HG03095 (cell line): ENCODE data around the gene SLC2A9.

ENCODE experiments used
- ATAC-seq: cut with Tn5 transposase; IDR thresholded peaks from one replicate; pipeline ENCODE4 v1.9.1; 2021; ENCODE audit warnings: moderate library complexity; ENCODE audit not compliant: unreplicated experiment

SLC2A9 gene

GRCh38 chr4:10046471-10046870, 25.2 kb upstream of the SLC2A9 start:
- no peak for ATAC-seq

- ATAC-seq = no peak
Observed at GRCh38 chr4:10045481-10045880, 24.2 kb upstream of the SLC2A9 start.

GRCh38 chr4:10041036-10041435, 19.7 kb upstream of the SLC2A9 start:
- no peak for ATAC-seq

GRCh38 chr4:10040049-10040892, 19.0 kb upstream of the SLC2A9 start:
- ATAC-seq = no peak

- ATAC-seq = no peak
Observed at GRCh38 chr4:10036807-10037342, 15.6 kb upstream of the SLC2A9 start.

- no peak for ATAC-seq
Observed at GRCh38 chr4:10035130-10035529, 13.8 kb upstream of the SLC2A9 start.

- no peak for ATAC-seq
Observed at GRCh38 chr4:10034612-10035104, 13.4 kb upstream of the SLC2A9 start.

GRCh38 chr4:10034136-10034535, 12.8 kb upstream of the SLC2A9 start:
- ATAC-seq = no peak

- ATAC-seq = no peak
Observed at GRCh38 chr4:10033191-10033881, 12.0 kb upstream of the SLC2A9 start.

GRCh38 chr4:10032625-10033024, 11.3 kb upstream of the SLC2A9 start:
- ATAC-seq = no peak

GRCh38 chr4:10031668-10032590, 10.6 kb upstream of the SLC2A9 start:
- ATAC-seq = no peak

GRCh38 chr4:10030972-10031667, 9.8 kb upstream of the SLC2A9 start:
- no peak for ATAC-seq

- ATAC-seq = no peak
Observed at GRCh38 chr4:10029403-10029802, 8.1 kb upstream of the SLC2A9 start.

- ATAC-seq = no peak
Observed at GRCh38 chr4:10028910-10029309, 7.6 kb upstream of the SLC2A9 start.

- no peak for ATAC-seq
Observed at GRCh38 chr4:10026485-10026884, 5.2 kb upstream of the SLC2A9 start.

GRCh38 chr4:10025230-10025806, 4.0 kb upstream of the SLC2A9 start:
- ATAC-seq = no peak

GRCh38 chr4:10024303-10024702, 3.0 kb upstream of the SLC2A9 start:
- ATAC-seq = no peak

GRCh38 chr4:10023806-10024205, 2.5 kb upstream of the SLC2A9 start:
- ATAC-seq = no peak

GRCh38 chr4:10023050-10023419, 1.7 kb upstream of the SLC2A9 start:
- no peak for ATAC-seq
